ENCODE results near the gene BBOF1. TPM values are rescaled to one million over a fixed set of nuclear protein-coding genes. Genes with fewer than 3 reads are reported as not detected.
"Not testable (repeated sequence)": the region's sequence is repeated elsewhere in the genome, so short reads cannot be mapped to it uniquely, and the experiment has no call there.

Gene BBOF1
- total and polyA plus RNA-seq, 3 experiments from 2014 or later: 1.3 to 4.9 (median 1.9) TPM

DNA sequence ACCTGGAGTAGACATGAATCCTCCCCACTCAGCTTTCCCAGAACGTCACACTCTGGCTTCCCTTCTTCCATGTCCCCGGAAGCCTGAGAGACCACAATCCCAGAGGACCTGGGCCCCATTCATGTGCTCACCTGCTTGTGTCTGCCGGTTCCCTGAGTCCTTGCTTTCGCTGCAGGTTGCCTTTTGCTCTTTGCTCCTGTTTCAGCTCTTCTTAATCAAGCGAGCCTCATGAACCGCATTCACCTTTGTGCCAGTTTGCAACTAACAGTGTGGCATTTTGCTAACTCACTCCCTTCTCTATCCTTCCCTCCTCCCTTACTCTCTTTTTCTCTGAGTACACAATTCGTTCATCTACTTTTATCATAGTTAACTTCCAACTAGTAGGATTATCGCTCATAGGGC lies 23.2 kb upstream of the BBOF1 start:
- no peaks in the 10 kb centered on the region for H3K9me3 Mint-ChIP-seq
- H3K4me3 ChIP-seq (ENCODE audit: low read length): no peak overlapping the region
- ChIA-PET POLR2A (no interaction called here), CTCF (interaction anchor here (1.4 kb wide), 1 partner anchor 16 kb away, joined by 3 read pairs; no protein-coding TSS in a partner anchor)
- H3K36me3 Mint-ChIP-seq: peaks cover 0 to 34% (median 16%) of the 10 kb centered on the region in 3 donors
- H3K4me1 Mint-ChIP-seq: peaks cover 0 to 5% (median 0%) of the 10 kb centered on the region in 3 donors
- H3K27ac ChIP-seq (ENCODE audit: low read depth, low read length): no peak overlapping the region
- no peaks in the 10 kb centered on the region for H3K36me3 ChIP-seq (ENCODE audit: insufficient read depth, low read length)
- no peak overlapping the region for H3K27ac Mint-ChIP-seq
- no peaks in the 10 kb centered on the region for H3K4me1 ChIP-seq (ENCODE audit: insufficient read depth, low read length)
- no peak overlapping the region for H3K4me3 Mint-ChIP-seq
- DNase-seq: no peak
- no peaks in the 10 kb centered on the region for H3K9me3 ChIP-seq (ENCODE audit: low read length)
- no peaks in the 10 kb centered on the region for H3K27me3 Mint-ChIP-seq
- H3K27me3 ChIP-seq (ENCODE audit: insufficient read depth, low read length, poor library complexity, severe bottlenecking): no peaks in the 10 kb centered on the region

DNA sequence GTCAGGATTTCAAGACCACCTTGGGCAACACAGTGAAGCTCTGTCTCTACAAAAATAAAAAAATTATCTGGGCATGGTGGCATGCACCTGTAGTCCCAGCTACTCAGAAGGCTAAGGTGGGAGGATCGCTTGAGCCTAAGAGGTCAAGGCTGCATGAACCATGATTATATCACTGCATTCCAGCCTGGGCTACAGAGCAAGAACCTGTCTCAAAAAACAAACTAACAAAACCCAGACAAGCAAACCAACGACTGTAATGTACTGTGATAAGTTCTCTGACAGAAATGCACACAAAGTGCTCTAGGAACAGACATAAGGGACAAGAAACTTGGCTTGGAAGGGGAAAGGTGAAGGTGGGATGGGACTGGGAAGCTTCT lies 22.4 kb upstream of the BBOF1 start:
- ChIA-PET CTCF (interaction anchor here (1.4 kb wide), 1 partner anchor 15 kb away, joined by 3 read pairs; no protein-coding TSS in a partner anchor), POLR2A (no interaction called here)
- H3K9me3 Mint-ChIP-seq: no peaks in the 10 kb centered on the region
- H3K4me3 ChIP-seq (ENCODE audit: low read length): no peak overlapping the region
- no peaks in the 10 kb centered on the region for H3K36me3 ChIP-seq (ENCODE audit: insufficient read depth, low read length)
- no peaks in the 10 kb centered on the region for H3K27me3 Mint-ChIP-seq
- H3K9me3 ChIP-seq (ENCODE audit: low read length): no peaks in the 10 kb centered on the region
- H3K27ac ChIP-seq (ENCODE audit: low read depth, low read length): no peak overlapping the region
- no peaks in the 10 kb centered on the region for H3K4me1 ChIP-seq (ENCODE audit: insufficient read depth, low read length)
- H3K4me1 Mint-ChIP-seq: peaks cover 0 to 5% (median 0%) of the 10 kb centered on the region in 3 donors
- H3K27ac Mint-ChIP-seq: peak overlapping the region in 2 of 8 donors; percentile 23 to 63
- no peaks in the 10 kb centered on the region for H3K27me3 ChIP-seq (ENCODE audit: insufficient read depth, low read length, poor library complexity, severe bottlenecking)
- peaks cover 0 to 32% (median 15%) of the 10 kb centered on the region in 3 donors for H3K36me3 Mint-ChIP-seq
- no peak overlapping the region for H3K4me3 Mint-ChIP-seq
- DNase-seq: no peak

DNA sequence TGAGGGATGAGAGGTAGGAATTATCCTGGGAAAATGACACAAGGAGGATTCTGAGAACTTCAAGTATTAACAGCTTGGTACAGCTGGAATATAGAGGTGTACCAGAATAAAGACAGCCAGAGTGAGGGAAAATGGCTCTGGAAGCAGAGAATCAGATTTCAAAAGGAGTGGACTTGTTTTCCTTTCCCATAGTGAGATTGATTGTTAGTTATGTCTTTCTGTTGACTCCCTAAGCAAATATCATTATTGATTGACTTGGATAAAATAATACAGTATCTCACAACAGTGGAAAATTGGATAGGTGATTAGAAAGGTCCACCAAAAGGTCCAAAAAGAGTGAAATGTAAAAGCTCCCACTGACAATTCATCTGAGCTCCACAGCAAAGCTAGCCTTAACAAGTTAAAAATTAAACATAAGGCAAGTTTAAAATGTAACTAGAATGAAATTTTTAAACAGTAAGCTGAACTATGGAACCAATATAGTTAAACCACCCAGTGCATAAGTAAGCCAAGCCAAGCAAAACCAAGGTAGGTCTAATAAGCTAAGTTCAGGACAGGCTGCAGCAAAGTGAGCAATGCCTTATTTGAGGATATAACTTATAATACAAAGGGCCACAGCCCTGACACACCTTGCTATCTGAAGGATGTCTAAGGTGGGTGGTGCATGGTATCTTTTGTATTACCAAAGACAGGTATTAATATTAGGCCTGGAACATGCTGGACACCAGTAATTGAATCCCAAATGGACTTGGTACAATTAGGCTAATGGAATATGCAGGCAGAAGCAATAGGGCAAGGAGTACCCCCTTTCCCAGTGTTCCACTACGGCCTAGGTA lies 21.8 kb upstream of the BBOF1 start:
- H3K36me3 ChIP-seq (ENCODE audit: insufficient read depth, low read length): no peaks in the 10 kb centered on the region
- CTCF ChIA-PET: interaction anchor here (1.4 kb wide), 1 partner anchor 15 kb away, joined by 3 read pairs; no protein-coding TSS in a partner anchor
- H3K27me3 ChIP-seq (ENCODE audit: insufficient read depth, low read length, poor library complexity, severe bottlenecking): no peaks in the 10 kb centered on the region
- peak overlapping the region in 2 of 8 donors; percentile 23 to 63 for H3K27ac Mint-ChIP-seq
- H3K27me3 Mint-ChIP-seq: no peaks in the 10 kb centered on the region
- no peaks in the 10 kb centered on the region for H3K9me3 ChIP-seq (ENCODE audit: low read length)
- H3K36me3 Mint-ChIP-seq: peaks cover 0 to 32% (median 13%) of the 10 kb centered on the region in 3 donors
- no peaks in the 10 kb centered on the region for H3K4me1 ChIP-seq (ENCODE audit: insufficient read depth, low read length)
- H3K27ac ChIP-seq (ENCODE audit: low read depth, low read length): no peak overlapping the region
- POLR2A ChIA-PET: no interaction called here
- no peak for DNase-seq
- H3K4me3 ChIP-seq (ENCODE audit: low read length): no peak overlapping the region
- peaks cover 0 to 5% (median 0%) of the 10 kb centered on the region in 3 donors for H3K4me1 Mint-ChIP-seq
- no peak overlapping the region for H3K4me3 Mint-ChIP-seq
- no peaks in the 10 kb centered on the region for H3K9me3 Mint-ChIP-seq

DNA sequence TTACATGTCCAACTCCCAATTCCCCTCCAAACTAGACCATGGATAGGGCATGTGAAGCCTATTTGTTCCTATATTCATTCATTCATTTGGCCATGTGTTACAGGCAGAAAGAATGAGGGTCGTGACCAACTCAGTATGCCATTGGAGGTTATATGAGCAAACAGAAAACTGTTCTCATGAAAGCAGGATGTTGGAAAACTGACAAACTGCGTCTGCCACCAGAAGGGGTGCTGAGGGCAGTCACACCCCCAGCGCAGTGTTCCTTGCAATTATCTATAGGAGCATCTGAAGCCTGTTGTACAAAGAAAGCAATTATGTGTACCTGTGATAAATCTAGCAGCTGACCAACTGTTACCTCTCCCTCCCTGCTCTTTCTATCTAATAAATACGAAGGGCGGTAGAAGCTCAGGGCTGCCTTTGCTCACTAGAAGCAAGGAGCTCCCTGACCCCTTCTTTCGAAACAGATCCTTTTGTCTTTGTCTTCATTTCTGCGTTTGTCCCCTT lies 21.2 kb upstream of the BBOF1 start:
- no peak overlapping the region for H3K27ac ChIP-seq (ENCODE audit: low read depth, low read length)
- ChIA-PET CTCF (no interaction called here), POLR2A (no interaction called here)
- no peaks in the 10 kb centered on the region for H3K9me3 ChIP-seq (ENCODE audit: low read length)
- peaks cover 0 to 37% (median 15%) of the 10 kb centered on the region in 3 donors for H3K36me3 Mint-ChIP-seq
- no peak overlapping the region for H3K27ac Mint-ChIP-seq
- no peaks in the 10 kb centered on the region for H3K9me3 Mint-ChIP-seq
- H3K4me3 ChIP-seq (ENCODE audit: low read length): no peak overlapping the region
- H3K27me3 ChIP-seq (ENCODE audit: insufficient read depth, low read length, poor library complexity, severe bottlenecking): no peaks in the 10 kb centered on the region
- H3K4me1 Mint-ChIP-seq: peaks cover 0 to 5% (median 0%) of the 10 kb centered on the region in 3 donors
- no peak for DNase-seq
- no peak overlapping the region for H3K4me3 Mint-ChIP-seq
- H3K36me3 ChIP-seq (ENCODE audit: insufficient read depth, low read length): no peaks in the 10 kb centered on the region
- no peaks in the 10 kb centered on the region for H3K4me1 ChIP-seq (ENCODE audit: insufficient read depth, low read length)
- no peaks in the 10 kb centered on the region for H3K27me3 Mint-ChIP-seq

DNA sequence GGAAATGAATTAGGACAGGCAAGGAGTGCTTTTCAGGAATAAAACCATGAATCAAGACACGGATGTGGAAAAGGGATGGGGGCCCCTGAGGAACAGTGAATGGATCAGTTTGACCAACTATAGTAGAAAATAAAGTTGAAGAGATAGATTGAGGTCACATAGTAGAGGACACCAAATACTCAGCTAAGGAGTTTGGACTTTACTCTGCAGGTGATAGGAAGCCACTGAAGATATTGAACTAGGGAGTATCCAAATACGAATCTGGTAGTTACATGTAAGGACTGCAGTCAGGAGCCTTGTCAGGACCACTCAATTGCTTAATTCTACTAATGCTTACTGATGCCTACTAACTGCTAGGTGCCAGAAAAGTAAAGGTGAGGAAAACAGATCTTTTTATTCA lies 20.4 kb upstream of the BBOF1 start:
- no peaks in the 10 kb centered on the region for H3K4me1 ChIP-seq (ENCODE audit: insufficient read depth, low read length)
- no peak for DNase-seq
- no peaks in the 10 kb centered on the region for H3K36me3 ChIP-seq (ENCODE audit: insufficient read depth, low read length)
- H3K27me3 ChIP-seq (ENCODE audit: insufficient read depth, low read length, poor library complexity, severe bottlenecking): no peaks in the 10 kb centered on the region
- H3K4me3 ChIP-seq (ENCODE audit: low read length): no peak overlapping the region
- ChIA-PET CTCF (no interaction called here), POLR2A (no interaction called here)
- no peak overlapping the region for H3K27ac Mint-ChIP-seq
- H3K4me3 Mint-ChIP-seq: no peak overlapping the region
- H3K27ac ChIP-seq (ENCODE audit: low read depth, low read length): no peak overlapping the region
- H3K36me3 Mint-ChIP-seq: peaks cover 0 to 43% (median 16%) of the 10 kb centered on the region in 3 donors
- H3K27me3 Mint-ChIP-seq: no peaks in the 10 kb centered on the region
- no peaks in the 10 kb centered on the region for H3K9me3 Mint-ChIP-seq
- peaks cover 0 to 5% (median 0%) of the 10 kb centered on the region in 3 donors for H3K4me1 Mint-ChIP-seq
- H3K9me3 ChIP-seq (ENCODE audit: low read length): no peaks in the 10 kb centered on the region

DNA sequence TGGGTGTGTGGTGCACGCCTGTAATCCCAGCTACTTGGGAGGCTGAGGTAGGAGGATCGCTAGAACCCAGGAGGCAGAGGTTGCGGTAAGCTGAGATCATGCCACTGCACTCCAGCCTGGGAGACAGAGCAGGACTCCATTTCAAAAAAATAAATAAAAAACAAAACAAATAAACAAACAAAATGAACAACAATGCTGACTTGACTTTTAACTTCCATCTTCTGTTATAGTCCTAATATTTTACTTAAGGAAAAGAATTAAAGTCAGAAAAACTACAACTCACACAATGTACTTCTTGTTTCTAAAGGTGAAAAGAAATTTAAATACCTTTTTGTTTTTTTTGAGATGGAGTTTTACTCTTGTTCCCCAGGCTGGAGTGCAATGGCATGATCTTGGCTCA lies 13.5 kb upstream of the BBOF1 start:
- H3K4me3 Mint-ChIP-seq; H3K4me1 ChIP-seq (ENCODE audit: insufficient read depth, low read length); H3K27me3 ChIP-seq (ENCODE audit: insufficient read depth, low read length, poor library complexity, severe bottlenecking); CTCF ChIA-PET; H3K27me3 Mint-ChIP-seq; DNase-seq; H3K27ac Mint-ChIP-seq; H3K9me3 Mint-ChIP-seq; H3K9me3 ChIP-seq (ENCODE audit: low read length); H3K27ac ChIP-seq (ENCODE audit: low read depth, low read length); H3K4me1 Mint-ChIP-seq; H3K36me3 ChIP-seq (ENCODE audit: insufficient read depth, low read length); H3K4me3 ChIP-seq (ENCODE audit: low read length): not testable (repeated sequence)
- peaks cover 0 to 46% (median 8%) of the 10 kb centered on the region in 3 donors for H3K36me3 Mint-ChIP-seq
- POLR2A ChIA-PET: interaction anchor here (0.6 kb wide), 1 partner anchor 848 kb away, joined by 3 read pairs; no protein-coding TSS in a partner anchor

DNA sequence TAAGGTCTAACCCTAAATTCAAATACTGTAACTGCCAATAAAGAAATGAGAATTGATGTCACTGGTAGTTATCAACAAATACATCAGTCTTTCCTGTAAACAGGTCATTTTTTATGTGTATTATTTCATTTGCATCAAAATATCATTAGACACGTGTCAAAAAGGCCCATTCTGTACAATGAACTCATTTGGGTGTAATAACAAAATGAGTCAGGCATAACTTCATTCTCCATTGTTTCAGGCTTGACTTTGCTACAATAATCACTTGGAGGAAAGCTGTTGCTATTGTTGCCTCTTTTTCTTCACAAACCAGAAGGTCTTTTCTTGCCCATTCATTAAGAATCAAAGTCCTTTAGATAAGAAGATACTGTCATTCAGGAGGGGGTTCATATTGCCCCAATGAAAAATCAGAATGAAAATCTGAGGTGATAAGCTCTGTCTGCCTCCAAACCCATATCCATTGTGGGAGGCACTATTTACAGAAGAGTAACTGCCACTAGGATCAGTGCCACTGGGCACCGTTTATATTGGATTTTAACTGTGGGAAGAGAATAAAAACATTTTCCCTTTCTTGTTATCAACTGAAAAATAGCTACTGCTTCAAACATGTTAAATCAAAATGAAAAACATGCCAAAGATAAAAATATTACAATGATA lies 10.2 kb upstream of the BBOF1 start:
- Mint-ChIP-seq H3K4me3 (no peak overlapping the region), H3K4me1 (no peaks in the 10 kb centered on the region), H3K9me3 (no peaks in the 10 kb centered on the region), H3K36me3 (peaks cover 0 to 59% (median 14%) of the 10 kb centered on the region in 3 donors), H3K27me3 (no peaks in the 10 kb centered on the region), H3K27ac (peak overlapping the region in 2 of 8 donors; percentile 29 to 31)
- Histone ChIP-seq H3K27ac (ENCODE audit: low read depth, low read length) (no peak overlapping the region), H3K4me3 (ENCODE audit: low read length) (no peak overlapping the region), H3K9me3 (ENCODE audit: low read length) (no peaks in the 10 kb centered on the region), H3K36me3 (ENCODE audit: insufficient read depth, low read length) (no peaks in the 10 kb centered on the region), H3K27me3 (ENCODE audit: insufficient read depth, low read length, poor library complexity, severe bottlenecking) (no peaks in the 10 kb centered on the region), H3K4me1 (ENCODE audit: insufficient read depth, low read length) (no peaks in the 10 kb centered on the region)
- DNase-seq: no peak
- POLR2A ChIA-PET: no interaction called here
- CTCF ChIA-PET: no interaction called here

DNA sequence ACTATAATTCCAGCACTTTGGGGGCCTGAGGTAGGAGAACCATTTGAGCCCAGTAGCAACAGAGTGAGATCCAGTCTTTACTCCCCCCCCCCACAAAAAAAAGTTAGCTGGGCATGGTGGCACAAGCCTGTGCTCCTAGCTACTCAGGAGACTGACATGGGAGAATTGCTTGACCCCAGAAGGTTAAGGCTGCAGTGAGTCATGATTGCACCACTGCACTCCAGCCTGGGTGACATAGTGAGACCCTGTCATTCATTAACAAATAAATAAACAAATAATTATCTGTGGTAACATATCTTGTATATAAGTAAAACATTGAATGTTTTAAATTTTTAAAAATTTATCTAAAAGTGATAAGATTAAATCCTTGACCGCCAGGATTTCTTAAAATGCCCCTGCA lies 4.8 kb upstream of the BBOF1 start:
- H3K9me3 ChIP-seq (ENCODE audit: low read length): no peaks in the 10 kb centered on the region
- no peaks in the 10 kb centered on the region for H3K36me3 ChIP-seq (ENCODE audit: insufficient read depth, low read length)
- H3K27me3 Mint-ChIP-seq: peaks cover 0 to 1% of the 10 kb centered on the region in 2 donors
- H3K27ac Mint-ChIP-seq: no peak overlapping the region
- no peak overlapping the region for H3K4me3 ChIP-seq (ENCODE audit: low read length)
- H3K9me3 Mint-ChIP-seq: no peaks in the 10 kb centered on the region
- H3K4me1 Mint-ChIP-seq: peaks cover 7 to 9% (median 9%) of the 10 kb centered on the region in 3 donors
- peaks cover 0 to 43% (median 10%) of the 10 kb centered on the region in 3 donors for H3K36me3 Mint-ChIP-seq
- POLR2A ChIA-PET: interaction anchor here (0.7 kb wide), 1 partner anchor 711 kb away, joined by 3 read pairs; no protein-coding TSS in a partner anchor
- H3K27me3 ChIP-seq (ENCODE audit: insufficient read depth, low read length, poor library complexity, severe bottlenecking): no peaks in the 10 kb centered on the region
- H3K4me3 Mint-ChIP-seq: no peak overlapping the region
- CTCF ChIA-PET: no interaction called here
- no peak overlapping the region for H3K27ac ChIP-seq (ENCODE audit: low read depth, low read length)
- H3K4me1 ChIP-seq (ENCODE audit: insufficient read depth, low read length): no peaks in the 10 kb centered on the region
- DNase-seq: no peak

Data from CD8-positive, alpha-beta memory T cell (primary cell).